Panc1 (cell line): ENCODE results near the gene CREB5. TPM values are rescaled to one million over a fixed set of nuclear protein-coding genes. Genes with fewer than 3 reads are reported as not detected.

Source experiments
- ATAC-seq: fragments of 200-7000 bp; cut with Tn5 transposase; 2 replicates; pipeline ENCODE4 v1.9.1; 2020; ENCODE audit warnings: mild to moderate bottlenecking, moderate library complexity
- BruUV-seq: library from RNA; stranded (reverse); fragments of 400-500 nt; replicated peaks from 2 replicates; lab custom pipeline; 2021; lab: Mats Ljungman, UMichigan
- CTCF ChIA-PET: fragments of 300-600 bp; sonication (Branson Sonifier 250); formaldehyde crosslinking; loops from one replicate; lab custom pipeline; 2022; ENCODE audit warnings: antibody characterized with exemption; lab: Charles Lee
- POLR2A ChIA-PET: fragments of 300-600 bp; sonication (Branson Sonifier 250); formaldehyde crosslinking; loops from one replicate; lab custom pipeline; 2022; ENCODE audit warnings: antibody characterized with exemption; lab: Charles Lee
- DNase-seq: peaks from one replicate; pipeline ENCODE4 v3.0.0-alpha.2; 2010; ENCODE audit warnings: low read depth, low spot score
- H3K27ac ChIP-seq: 2 replicates; pipeline ENCODE4 v1.5.1; 2011; ENCODE audit warnings: mild to moderate bottlenecking, low read length, inconsistent platforms
- H3K27me3 ChIP-seq: fragments of 200-500 bp; sonication (Bioruptor generic); 2 replicates; pipeline ENCODE4 v1.6.0; 2014; ENCODE audit warnings: low read length, inconsistent platforms; ENCODE audit not compliant: control insufficient read depth, insufficient read depth
- H3K36me3 ChIP-seq: fragments of 200-500 bp; sonication (Bioruptor generic); 2 replicates; pipeline ENCODE4 v1.5.1; 2014; ENCODE audit warnings: inconsistent platforms, mild to moderate bottlenecking, low read length, moderate library complexity; ENCODE audit not compliant: control insufficient read depth, insufficient read depth
- H3K4me1 ChIP-seq: 2 replicates; pipeline ENCODE4 v1.5.1; 2011; ENCODE audit warnings: inconsistent platforms, mild to moderate bottlenecking, low read length, moderate library complexity; ENCODE audit not compliant: control insufficient read depth, insufficient read depth
- H3K4me3 ChIP-seq, 2 experiments: 2 replicates each; pipeline ENCODE4 v1.5.1; 2011 to 2012; ENCODE audit warnings: low read depth in 2 of 2, low read length in 2 of 2, mild to moderate bottlenecking in 2 of 2, inconsistent platforms in 1 of 2, moderate library complexity in 1 of 2
- H3K9me3 ChIP-seq: fragments of 200-500 bp; sonication (Bioruptor generic); 2 replicates; pipeline ENCODE4 v1.5.1; 2014; ENCODE audit warnings: low read depth, mild to moderate bottlenecking, inconsistent platforms, low read length, moderate library complexity; ENCODE audit not compliant: control insufficient read depth, insufficient read depth
- POLR2AphosphoS5 ChIP-seq: IDR thresholded peaks from 2 replicates; pipeline ENCODE4 v1.6.1; 2012; ENCODE audit warnings: mild to moderate bottlenecking, low read depth, low read length, moderate library complexity
- REST ChIP-seq, 2 experiments: IDR thresholded peaks; 2 replicates each; pipeline ENCODE4 v1.6.1; 2011 to 2012; ENCODE audit warnings: low read depth in 2 of 2, control low read depth in 1 of 2, low read length in 1 of 2, mild to moderate bottlenecking in 1 of 2, moderate library complexity in 1 of 2; ENCODE audit not compliant: insufficient read depth in 1 of 2
- SIN3A ChIP-seq: IDR thresholded peaks from 2 replicates; pipeline ENCODE4 v1.6.1; 2012; ENCODE audit warnings: low read depth, mild to moderate bottlenecking, low read length, moderate library complexity, borderline replicate concordance; ENCODE audit not compliant: insufficient read depth
- TCF7L2 ChIP-seq: IDR thresholded peaks from 2 replicates; pipeline ENCODE4 v1.6.1; 2011; ENCODE audit warnings: mild to moderate bottlenecking, low read depth, low read length, inconsistent platforms
- in situ Hi-C: cut with HindIII; loops from 2 replicates; pipeline ENCODE4 v1.10.0; 2016; ENCODE audit warnings: low sequenced_read_pairs, low pct_unique_long_range_greater_than_20kb
- intact Hi-C: fragments of 100-400 bp; cut with micrococcal nuclease; formaldehyde crosslinking; loops from one replicate; pipeline ENCODE4 v1.10.0; 2022; ENCODE audit not compliant: unreplicated experiment
- total RNA-seq: library from RNA; stranded (reverse); gene quantifications from one replicate; pipeline ENCODE4 v1.2.1, GENCODE V29; 2021; ENCODE audit not compliant: unreplicated experiment
- TF ChIP-seq, protein P1 (sequence below): fragments of 450-650 bp; IDR thresholded peaks from 2 replicates; pipeline ENCODE4 v1.5.1; 2017; ENCODE audit warnings: mild to moderate bottlenecking

The CREB5 gene
- total RNA-seq, 1 experiment from 2014 or later: 3.1 TPM

GRCh38 chr7:28571405-28571804 is 159.1 kb downstream of the CREB5 start:
- Histone ChIP-seq H3K36me3 (no peaks in the 10 kb centered on the region), H3K27me3 (peaks cover 38% of the 10 kb centered on the region), H3K4me3 (no peak overlapping the region), H3K27ac (no peak overlapping the region), H3K4me1 (no peaks in the 10 kb centered on the region), H3K9me3 (no peaks in the 10 kb centered on the region)
- ATAC-seq (no peak), DNase-seq (no peak)
- ChIA-PET CTCF (no interaction called here), POLR2A (no interaction called here)
- in situ Hi-C loops (no loop called here), intact Hi-C loops (no loop called here)
- TF ChIP-seq REST (IDR thresholded peaks at IDR 0.05; ENCODE audit: insufficient read depth in 1 of 2, low read depth in 2 of 2, low read length in 1 of 2) (no peak), POLR2AphosphoS5 (no peak), TCF7L2 (no peak), SIN3A (no peak)
- TF ChIP-seq, protein P1, sequence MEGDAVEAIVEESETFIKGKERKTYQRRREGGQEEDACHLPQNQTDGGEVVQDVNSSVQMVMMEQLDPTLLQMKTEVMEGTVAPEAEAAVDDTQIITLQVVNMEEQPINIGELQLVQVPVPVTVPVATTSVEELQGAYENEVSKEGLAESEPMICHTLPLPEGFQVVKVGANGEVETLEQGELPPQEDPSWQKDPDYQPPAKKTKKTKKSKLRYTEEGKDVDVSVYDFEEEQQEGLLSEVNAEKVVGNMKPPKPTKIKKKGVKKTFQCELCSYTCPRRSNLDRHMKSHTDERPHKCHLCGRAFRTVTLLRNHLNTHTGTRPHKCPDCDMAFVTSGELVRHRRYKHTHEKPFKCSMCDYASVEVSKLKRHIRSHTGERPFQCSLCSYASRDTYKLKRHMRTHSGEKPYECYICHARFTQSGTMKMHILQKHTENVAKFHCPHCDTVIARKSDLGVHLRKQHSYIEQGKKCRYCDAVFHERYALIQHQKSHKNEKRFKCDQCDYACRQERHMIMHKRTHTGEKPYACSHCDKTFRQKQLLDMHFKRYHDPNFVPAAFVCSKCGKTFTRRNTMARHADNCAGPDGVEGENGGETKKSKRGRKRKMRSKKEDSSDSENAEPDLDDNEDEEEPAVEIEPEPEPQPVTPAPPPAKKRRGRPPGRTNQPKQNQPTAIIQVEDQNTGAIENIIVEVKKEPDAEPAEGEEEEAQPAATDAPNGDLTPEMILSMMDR: no peak
- no TSS peak for BruUV-seq

DNA sequence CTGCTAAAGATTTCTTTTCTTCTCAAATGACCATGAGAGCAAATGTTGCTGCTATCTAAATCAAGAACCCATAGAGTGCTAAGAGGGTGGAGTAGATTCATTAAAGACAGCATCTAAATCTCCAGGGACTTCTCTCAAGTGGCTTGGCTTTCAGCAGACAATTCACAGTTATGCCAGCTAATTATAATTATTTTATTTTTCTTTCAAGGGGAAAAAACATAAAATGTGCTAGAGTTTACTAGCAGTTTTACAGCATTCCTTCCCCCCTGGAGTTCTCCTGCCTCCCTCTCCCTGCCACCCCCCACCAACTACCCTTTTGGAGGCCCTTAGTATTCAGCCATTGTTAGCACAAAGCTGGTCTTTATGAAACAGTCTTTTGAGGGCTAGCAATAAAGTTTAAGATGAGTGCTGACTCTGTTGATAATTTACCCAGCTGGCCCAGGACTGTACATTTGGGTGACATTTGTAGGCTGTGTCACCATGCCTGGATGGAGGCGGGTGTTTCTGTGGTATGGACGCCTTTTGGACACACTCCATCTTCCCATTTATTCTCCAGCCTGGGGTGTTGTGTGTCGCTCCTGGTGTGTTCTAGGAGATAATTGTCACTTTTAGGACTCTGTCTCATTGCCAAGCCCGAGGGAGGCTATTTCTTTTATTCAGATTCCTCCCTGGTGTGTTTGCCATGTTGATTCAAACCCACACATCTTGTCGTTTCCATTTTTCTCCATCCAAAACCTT is 160.2 kb downstream of the CREB5 start:
- intact Hi-C loops: no loop called here
- ATAC-seq (no peak), DNase-seq (no peak)
- Histone ChIP-seq H3K27ac (no peak overlapping the region), H3K36me3 (no peaks in the 10 kb centered on the region), H3K4me3 (no peak overlapping the region), H3K27me3 (peaks cover 30% of the 10 kb centered on the region), H3K4me1 (no peaks in the 10 kb centered on the region), H3K9me3 (no peaks in the 10 kb centered on the region)
- in situ Hi-C loops: no loop called here
- no TSS peak for BruUV-seq
- POLR2A ChIA-PET: no interaction called here
- TF ChIP-seq REST (IDR thresholded peaks at IDR 0.05; ENCODE audit: insufficient read depth in 1 of 2, low read depth in 2 of 2, low read length in 1 of 2): no peak
- no peak for TF ChIP-seq POLR2AphosphoS5
- TF ChIP-seq, protein P1: no peak
- TF ChIP-seq SIN3A: no peak
- TF ChIP-seq TCF7L2: no peak
- CTCF ChIA-PET: interaction anchor here (0.6 kb wide), 1 partner anchor 791 kb away, joined by 5 read pairs; no protein-coding TSS in a partner anchor
